ENCODE data around the gene CAMTA1. TPM values are rescaled to one million over a fixed set of nuclear protein-coding genes. Genes with fewer than 3 reads are reported as not detected.
A peak's percentile ranks its signal among the peaks of the same experiment; 100 is the strongest.

The CAMTA1 gene
- total and polyA plus RNA-seq, 8 donors: 42.8 to 213 (median 118) TPM

DNA sequence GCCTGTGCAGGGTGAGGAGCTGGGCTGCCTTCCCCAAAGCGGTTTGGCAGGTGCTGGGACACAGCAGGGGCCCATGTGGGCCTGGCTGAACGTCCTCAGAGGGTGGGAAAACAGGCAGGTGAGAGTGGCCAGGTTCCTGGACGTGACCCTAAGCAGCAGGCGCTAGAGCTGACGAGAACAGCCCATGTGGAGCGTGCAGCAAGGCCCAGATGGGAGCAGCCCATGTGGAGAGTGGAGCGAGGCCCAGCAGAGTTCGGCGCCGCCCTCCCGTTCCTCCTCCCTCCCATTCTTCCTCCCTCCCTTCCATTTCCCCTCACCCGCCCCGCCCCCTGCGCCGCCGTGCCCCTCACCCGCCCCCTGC lies 671.4 kb downstream of the CAMTA1 start:
- TF ChIP-seq POLR2AphosphoS5 (IDR thresholded peaks at IDR 0.05) (no peak), EP300 (IDR thresholded peaks at IDR 0.05) (no peak), POLR2A (IDR thresholded peaks at IDR 0.05) (no peak)
- TF ChIP-seq, protein P1, sequence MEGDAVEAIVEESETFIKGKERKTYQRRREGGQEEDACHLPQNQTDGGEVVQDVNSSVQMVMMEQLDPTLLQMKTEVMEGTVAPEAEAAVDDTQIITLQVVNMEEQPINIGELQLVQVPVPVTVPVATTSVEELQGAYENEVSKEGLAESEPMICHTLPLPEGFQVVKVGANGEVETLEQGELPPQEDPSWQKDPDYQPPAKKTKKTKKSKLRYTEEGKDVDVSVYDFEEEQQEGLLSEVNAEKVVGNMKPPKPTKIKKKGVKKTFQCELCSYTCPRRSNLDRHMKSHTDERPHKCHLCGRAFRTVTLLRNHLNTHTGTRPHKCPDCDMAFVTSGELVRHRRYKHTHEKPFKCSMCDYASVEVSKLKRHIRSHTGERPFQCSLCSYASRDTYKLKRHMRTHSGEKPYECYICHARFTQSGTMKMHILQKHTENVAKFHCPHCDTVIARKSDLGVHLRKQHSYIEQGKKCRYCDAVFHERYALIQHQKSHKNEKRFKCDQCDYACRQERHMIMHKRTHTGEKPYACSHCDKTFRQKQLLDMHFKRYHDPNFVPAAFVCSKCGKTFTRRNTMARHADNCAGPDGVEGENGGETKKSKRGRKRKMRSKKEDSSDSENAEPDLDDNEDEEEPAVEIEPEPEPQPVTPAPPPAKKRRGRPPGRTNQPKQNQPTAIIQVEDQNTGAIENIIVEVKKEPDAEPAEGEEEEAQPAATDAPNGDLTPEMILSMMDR (IDR thresholded peaks at IDR 0.05): no peak
- no peaks in the 10 kb centered on the region for H3K27me3 ChIP-seq
- 58 to 77% (median 71%) methylated on average over 10 to 16 of the region's 17 CpGs for WGBS, 5 donors
- H3K4me1 ChIP-seq: peaks cover 0 to 27% (median 9%) of the 10 kb centered on the region in 4 donors
- H3K27ac ChIP-seq: no peak overlapping the region
- peak in 1 of 2 donors; percentile 53 for DNase-seq
- no peak overlapping the region for H3K4me3 ChIP-seq
- H3K9me3 ChIP-seq: no peaks in the 10 kb centered on the region
- intact Hi-C loops (cut with DNase I; ENCODE audit: low total_unique reads): no loop called here
- no peaks in the 10 kb centered on the region for H3K36me3 ChIP-seq

GRCh38 chr1:7457811-7458210 lies 672.6 kb downstream of the CAMTA1 start:
- no peaks in the 10 kb centered on the region for H3K9me3 ChIP-seq
- TF ChIP-seq EP300 (IDR thresholded peaks at IDR 0.05) (no peak), POLR2AphosphoS5 (IDR thresholded peaks at IDR 0.05) (no peak), POLR2A (IDR thresholded peaks at IDR 0.05) (no peak)
- TF ChIP-seq, protein P1 (IDR thresholded peaks at IDR 0.05): no peak
- intact Hi-C loops (cut with DNase I; ENCODE audit: low total_unique reads): no loop called here
- no peak for DNase-seq
- H3K36me3 ChIP-seq: no peaks in the 10 kb centered on the region
- no peak overlapping the region for H3K27ac ChIP-seq
- peaks cover 0 to 27% (median 9%) of the 10 kb centered on the region in 4 donors for H3K4me1 ChIP-seq
- WGBS, 5 donors: 51 to 89% (median 67%) methylated on average over 14 to 15 of the region's 15 CpGs
- H3K4me3 ChIP-seq: no peak overlapping the region
- H3K27me3 ChIP-seq: no peaks in the 10 kb centered on the region

DNA sequence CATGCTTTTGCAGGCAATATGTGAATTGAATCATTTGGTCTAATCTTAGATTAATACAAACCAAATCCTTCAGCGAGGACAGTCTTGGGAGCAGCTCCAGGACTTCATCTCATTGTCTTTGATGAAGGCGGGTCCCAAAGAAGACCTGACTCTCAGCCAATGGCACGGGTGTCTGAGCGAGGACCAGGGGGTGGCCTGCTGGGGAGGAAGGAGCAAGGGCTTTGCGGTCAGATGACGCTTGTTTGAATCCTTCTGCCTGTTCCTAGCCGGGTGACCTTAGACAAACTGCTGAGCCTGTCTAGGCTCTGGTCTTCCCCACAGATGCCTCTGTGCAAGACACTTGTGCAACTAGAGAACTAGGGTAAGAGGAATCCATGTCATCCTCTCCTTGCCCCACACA lies 673.7 kb downstream of the CAMTA1 start:
- TF ChIP-seq EP300 (IDR thresholded peaks at IDR 0.05) (no peak), POLR2AphosphoS5 (IDR thresholded peaks at IDR 0.05) (no peak)
- Histone ChIP-seq H3K4me1 (peaks cover 0 to 23% (median 9%) of the 10 kb centered on the region in 4 donors), H3K9me3 (no peaks in the 10 kb centered on the region), H3K27ac (no peak overlapping the region), H3K27me3 (no peaks in the 10 kb centered on the region), H3K4me3 (no peak overlapping the region), H3K36me3 (no peaks in the 10 kb centered on the region)
- no peak for DNase-seq
- intact Hi-C loops (cut with DNase I; ENCODE audit: low total_unique reads): no loop called here
- WGBS, 5 donors: 85 to 89% (median 88%) methylated on average over 7 of the region's 7 CpGs

GRCh38 chr1:7459914-7460313 lies 674.7 kb downstream of the CAMTA1 start:
- intact Hi-C loops (cut with DNase I; ENCODE audit: low total_unique reads): no loop called here
- no peak for DNase-seq
- WGBS, 5 donors: 65 to 87% (median 80%) methylated on average over 10 to 11 of the region's 11 CpGs
- no peaks in the 10 kb centered on the region for H3K9me3 ChIP-seq
- H3K27ac ChIP-seq: no peak overlapping the region
- H3K36me3 ChIP-seq: no peaks in the 10 kb centered on the region
- TF ChIP-seq POLR2A (IDR thresholded peaks at IDR 0.05) (no peak), EP300 (IDR thresholded peaks at IDR 0.05) (no peak), POLR2AphosphoS5 (IDR thresholded peaks at IDR 0.05) (no peak)
- TF ChIP-seq, protein P1 (IDR thresholded peaks at IDR 0.05): no peak
- H3K4me3 ChIP-seq: no peak overlapping the region
- no peaks in the 10 kb centered on the region for H3K27me3 ChIP-seq
- peaks cover 0 to 13% (median 4%) of the 10 kb centered on the region in 4 donors for H3K4me1 ChIP-seq

GRCh38 chr1:7460807-7461206 lies 675.6 kb downstream of the CAMTA1 start:
- DNase-seq: no peak
- intact Hi-C loops (cut with DNase I; ENCODE audit: low total_unique reads): no loop called here
- Histone ChIP-seq H3K9me3 (no peaks in the 10 kb centered on the region), H3K4me1 (peaks cover 0 to 4% (median 0%) of the 10 kb centered on the region in 4 donors), H3K27ac (no peak overlapping the region), H3K27me3 (no peaks in the 10 kb centered on the region), H3K4me3 (no peak overlapping the region), H3K36me3 (no peaks in the 10 kb centered on the region)
- TF ChIP-seq POLR2A (IDR thresholded peaks at IDR 0.05) (no peak), POLR2AphosphoS5 (IDR thresholded peaks at IDR 0.05) (no peak), EP300 (IDR thresholded peaks at IDR 0.05) (no peak)
- TF ChIP-seq, protein P1 (IDR thresholded peaks at IDR 0.05): no peak
- 45 to 68% (median 51%) methylated on average over 6 of the region's 6 CpGs for WGBS, 5 donors

Data from stomach (tissue), 9 donors.